Stimulated activated CD4-positive, alpha-beta T cell treated with anti-CD3 and anti-CD28 coated beads, Interleukin-1b, Interleukin-23, amount 100 ng/mL, for 48 hours (primary cell): ENCODE data around the gene PKDCC.

Source experiments
- DNase-seq: peaks from one replicate; pipeline ENCODE4 v3.0.0-alpha.2; 2020

The PKDCC gene

DNA sequence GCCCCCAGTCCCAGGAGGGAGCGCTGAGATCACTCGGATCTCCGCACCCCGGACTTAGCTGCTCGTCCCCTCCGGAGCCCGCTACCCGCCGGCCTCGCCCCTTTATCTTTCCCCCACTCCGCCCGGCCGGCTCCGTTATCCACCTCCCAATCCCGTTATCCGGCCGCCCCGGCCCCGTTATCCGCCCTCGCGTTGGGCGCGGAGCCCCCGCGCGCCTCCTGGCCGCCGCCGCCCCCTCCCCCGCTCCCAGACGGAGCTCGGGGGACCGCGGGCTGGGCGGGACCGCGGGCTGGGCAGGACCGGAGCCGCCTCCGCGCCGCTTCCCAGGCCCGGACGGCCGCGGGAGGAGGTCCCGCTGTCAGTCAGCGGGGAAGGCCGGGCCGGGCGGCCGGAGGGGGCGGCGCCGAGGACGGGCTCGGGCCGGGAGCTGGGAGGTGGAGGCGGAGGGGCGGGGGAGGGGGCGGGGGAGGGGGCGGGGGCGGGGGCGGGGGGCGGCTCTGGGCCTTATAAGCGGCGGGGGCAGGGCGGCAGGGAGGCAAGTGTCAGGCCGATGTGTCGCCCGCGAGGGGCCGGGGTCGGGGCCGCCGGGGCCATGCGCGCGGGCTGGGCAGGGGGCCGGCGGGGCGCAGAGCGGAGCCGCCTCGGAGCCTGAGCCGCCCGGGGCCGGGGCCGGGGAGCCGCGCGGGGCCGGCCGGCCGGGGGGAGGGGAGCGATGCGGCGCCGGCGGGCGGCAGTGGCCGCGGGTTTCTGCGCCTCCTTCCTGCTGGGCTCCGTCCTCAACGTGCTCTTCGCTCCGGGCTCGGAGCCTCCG, at the start of gene PKDCC:
Gene PKDCC, plus strand, starts transcription at position 534 of the 811 bp plus-strand sequence. Its CDS starts 179 bp downstream, at position 713.
- DNase-seq, result no peak

- DNase-seq, result no peak
Measured at GRCh38 chr2:41998186-41999127, 49.4 kb upstream of the PKDCC start.

GRCh38 chr2:41999128-41999480, 48.7 kb upstream of the PKDCC start:
- DNase-seq, result no peak

GRCh38 chr2:41999592-42000281, 48.1 kb upstream of the PKDCC start:
- DNase-seq, result no peak

- no peak for DNase-seq
Measured at GRCh38 chr2:42001711-42002201, 46.1 kb upstream of the PKDCC start.

GRCh38 chr2:42007551-42007950, 40.3 kb upstream of the PKDCC start:
- no peak for DNase-seq

DNA sequence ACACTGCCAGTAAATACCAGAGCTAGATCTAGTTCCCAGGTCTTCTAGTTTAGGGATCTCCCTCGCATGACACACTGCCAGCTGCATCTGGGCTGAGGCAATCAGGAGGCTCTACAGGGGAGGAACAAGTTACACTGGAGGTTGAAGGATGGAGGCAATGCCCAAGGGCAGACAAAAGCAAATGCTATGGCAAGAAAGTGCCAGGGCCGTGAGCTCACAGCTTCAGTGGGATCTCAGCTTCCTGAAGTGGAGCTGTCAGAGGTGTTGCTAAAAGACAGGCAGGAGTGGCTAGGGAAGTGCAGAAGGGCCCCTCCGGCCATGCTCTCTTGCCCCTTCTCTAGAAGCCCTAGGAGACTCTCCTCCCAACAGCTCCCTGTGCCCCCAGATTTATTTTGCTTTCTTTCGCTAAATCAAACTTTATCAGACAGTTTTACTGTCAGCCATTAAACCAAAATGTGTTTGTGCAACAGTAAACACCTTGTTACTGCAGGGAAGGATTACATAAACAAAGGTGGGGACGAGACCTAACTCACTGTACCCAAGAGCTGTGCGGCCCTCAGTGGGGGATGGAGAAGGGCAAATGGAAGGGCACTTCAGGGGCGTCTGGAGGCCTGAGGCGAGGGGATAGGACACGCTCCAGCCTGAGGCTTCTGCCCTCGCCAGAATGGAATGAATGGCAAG, 39.4 kb upstream of the PKDCC start:
- DNase-seq, result no peak

DNA sequence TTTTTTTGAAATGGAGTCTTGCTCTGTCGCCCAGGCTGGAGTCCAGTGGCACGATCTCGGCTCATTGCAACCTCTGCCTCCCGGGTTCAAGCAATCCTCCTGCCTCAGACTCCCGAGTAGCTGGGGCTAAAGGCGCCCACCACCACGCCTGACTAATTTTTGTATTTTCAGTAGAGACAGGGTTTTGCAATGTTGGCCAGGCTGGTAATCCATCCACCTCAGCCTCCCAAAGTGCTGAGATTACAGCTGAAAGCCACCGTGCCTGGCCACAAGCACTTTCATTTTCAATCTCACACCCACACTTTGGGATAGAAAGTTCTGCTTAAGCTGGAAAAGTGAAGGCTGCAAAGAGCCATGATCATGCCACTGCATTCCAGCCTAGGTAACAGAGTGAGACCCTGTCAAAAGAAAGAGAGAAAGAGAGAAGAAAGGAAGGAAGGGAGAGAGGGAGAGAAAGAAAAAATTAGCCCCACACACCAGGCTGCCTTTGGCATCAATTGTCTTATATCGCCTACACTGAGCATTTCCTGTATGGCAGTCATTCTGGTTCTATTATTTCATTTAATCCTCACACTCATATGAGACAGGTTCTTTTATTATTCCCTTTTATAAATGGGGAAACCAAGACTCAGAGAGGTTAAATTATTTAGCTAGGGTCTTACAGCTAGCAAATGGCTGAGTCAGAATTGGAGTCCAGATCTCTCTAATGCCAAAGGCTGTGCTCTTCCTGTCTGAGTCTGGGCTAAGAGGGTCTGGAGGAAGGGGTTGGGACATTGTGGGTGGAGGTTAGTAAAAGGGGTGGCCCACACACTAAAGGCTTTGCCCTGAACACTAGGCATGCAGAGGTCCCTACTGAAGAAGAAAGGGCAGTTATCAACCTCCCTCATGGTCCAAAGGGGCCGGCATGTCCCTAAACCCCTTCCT, 37.9 kb upstream of the PKDCC start:
- peak; percentile 5 for DNase-seq

- no peak for DNase-seq
Measured at GRCh38 chr2:42010743-42011298, 37.0 kb upstream of the PKDCC start.

GRCh38 chr2:42012137-42012536, 35.7 kb upstream of the PKDCC start:
- DNase-seq, result no peak

DNA sequence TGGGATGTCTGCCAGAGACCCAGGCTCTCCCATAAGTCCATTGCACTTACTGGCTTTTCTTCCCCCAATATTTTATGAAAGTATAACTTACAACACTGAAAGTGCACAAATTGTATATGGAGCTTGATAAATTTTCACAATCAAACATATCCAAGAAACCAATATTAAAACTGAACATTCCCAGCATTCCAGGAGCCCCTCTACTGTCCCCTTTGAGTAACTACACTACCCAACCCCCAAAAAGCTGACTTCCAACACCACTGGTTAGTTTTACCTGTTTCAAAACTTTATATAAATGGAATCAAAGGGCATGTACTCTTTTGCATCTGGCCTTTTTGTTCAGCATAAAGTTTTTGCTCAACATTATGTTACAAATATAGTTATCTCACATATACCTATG, 35.2 kb upstream of the PKDCC start:
- DNase-seq, result no peak

DNA sequence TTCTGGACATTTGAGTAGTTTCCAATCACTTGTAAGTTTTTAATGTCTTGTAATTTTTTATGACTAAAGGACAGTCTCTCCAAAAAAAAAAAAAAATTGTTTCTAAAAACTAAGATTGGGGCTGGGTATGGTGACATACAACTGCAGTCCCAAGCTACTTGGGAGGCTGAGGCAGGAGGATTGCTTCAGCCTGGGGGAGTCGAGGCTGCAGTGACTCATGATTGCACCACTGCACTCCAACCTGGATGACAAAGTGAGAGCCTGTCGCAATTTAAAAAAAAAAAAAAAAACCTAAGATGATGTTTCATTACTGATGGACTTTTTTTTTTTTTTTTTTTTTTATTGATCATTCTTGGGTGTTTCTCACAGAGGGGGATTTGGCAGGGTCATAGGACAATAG, 34.4 kb upstream of the PKDCC start:
- no peak for DNase-seq

- DNase-seq, result no peak
Measured at GRCh38 chr2:42021464-42021863, 26.4 kb upstream of the PKDCC start.

- no peak for DNase-seq
Measured at GRCh38 chr2:42025151-42025582, 22.7 kb upstream of the PKDCC start.

- DNase-seq, result no peak
Measured at GRCh38 chr2:42026272-42026671, 21.5 kb upstream of the PKDCC start.

DNA sequence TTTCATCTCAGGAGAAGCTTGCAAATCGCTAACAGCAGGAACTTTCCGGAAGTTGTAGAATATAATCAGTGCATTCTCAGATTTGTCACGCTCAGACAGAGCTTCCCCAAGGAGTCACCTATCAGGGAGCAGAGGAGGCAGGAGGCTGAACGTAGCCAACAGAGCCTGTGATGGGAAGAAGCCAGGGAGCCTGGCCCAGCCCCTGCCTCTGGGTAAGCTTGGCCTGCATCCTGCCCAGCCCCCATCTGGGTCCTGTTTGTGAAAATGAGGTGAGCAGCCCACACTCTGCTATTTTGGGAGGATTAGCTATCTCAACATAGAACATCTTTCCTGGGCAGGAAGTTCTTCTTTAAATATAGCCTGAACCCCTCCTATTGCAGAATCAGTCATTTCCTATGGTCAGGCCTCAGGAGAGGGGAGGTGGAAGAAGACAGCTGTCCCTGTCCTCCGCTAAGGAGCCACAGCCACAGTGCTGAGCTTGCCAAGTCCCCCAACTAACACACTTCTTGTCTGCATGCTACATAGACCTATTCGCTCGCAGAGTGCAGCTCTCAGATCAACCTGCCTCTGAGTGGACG, 19.2 kb upstream of the PKDCC start:
- DNase-seq, result no peak

GRCh38 chr2:42029171-42029570, 18.6 kb upstream of the PKDCC start:
- no peak for DNase-seq

- no peak for DNase-seq
Measured at GRCh38 chr2:42029639-42030199, 18.1 kb upstream of the PKDCC start.

GRCh38 chr2:42030200-42030759, 17.5 kb upstream of the PKDCC start:
- no peak for DNase-seq

DNA sequence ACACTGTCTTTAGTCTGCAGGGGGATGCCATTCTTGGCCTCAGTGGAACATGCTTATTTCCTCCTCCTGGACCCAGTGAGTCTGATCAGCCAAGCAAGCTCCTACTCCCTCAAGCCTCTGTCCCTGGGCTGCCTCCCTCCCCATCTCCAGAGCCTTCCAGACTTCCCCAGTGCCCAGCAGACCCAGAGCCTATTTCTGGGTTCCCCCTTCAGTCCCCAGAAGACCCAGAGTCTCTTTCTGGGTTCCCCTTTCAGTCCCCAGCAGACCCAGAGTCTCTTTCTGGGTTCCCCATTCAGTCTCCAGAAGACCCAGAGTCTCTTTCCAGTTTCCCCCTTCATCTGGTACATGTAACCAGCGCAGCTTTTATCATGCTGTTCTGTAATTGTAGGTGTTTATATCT, 17.0 kb upstream of the PKDCC start:
- DNase-seq, result no peak
